AG08395 (cell line): ENCODE data around the gene CNBD2.
"Not testable (repeated sequence)": the region's sequence is repeated elsewhere in the genome, so short reads cannot be mapped to it uniquely, and the experiment has no call there.

Source experiments
- DNase-seq: peaks from one replicate; pipeline ENCODE4 v3.0.0; 2012; ENCODE audit warnings: mixed read lengths, low spot score

CNBD2 gene

DNA sequence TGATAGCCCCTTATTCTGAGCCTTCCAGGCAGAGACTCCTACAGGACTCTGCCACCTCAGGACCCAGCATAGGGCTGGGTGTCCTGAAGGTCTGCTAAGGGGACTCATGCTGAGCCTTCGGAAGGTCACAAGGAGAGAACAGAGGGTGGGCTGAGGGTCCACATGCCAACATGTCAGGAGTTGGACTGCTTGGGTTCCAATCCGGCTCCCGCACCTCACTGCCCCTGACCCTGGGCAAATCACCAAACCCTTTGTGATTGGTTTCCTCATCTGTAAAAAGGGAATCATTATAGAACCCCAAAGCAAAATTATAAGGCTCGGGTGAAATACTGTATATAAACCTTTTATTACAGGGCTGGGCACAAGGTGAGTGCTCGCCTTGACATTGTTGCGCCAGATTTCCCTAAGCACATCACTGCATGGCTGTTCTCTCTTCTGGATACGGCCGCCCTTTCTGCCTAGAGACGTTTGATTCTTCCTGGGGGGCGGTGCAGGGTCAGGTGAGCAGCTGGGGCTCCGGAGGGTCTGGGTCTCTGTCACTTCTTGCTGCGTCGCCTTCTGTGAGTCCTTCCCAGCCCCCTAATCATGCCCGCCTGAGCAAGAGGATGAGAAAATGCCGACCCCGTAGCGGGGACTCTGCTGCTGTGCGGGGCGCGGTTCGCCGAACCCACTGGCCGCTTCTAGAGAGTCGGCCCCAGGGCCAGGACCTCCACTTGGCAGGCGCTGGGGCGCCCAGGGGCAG lies 95.7 kb downstream of the CNBD2 start:
- DNase-seq, result no peak

DNA sequence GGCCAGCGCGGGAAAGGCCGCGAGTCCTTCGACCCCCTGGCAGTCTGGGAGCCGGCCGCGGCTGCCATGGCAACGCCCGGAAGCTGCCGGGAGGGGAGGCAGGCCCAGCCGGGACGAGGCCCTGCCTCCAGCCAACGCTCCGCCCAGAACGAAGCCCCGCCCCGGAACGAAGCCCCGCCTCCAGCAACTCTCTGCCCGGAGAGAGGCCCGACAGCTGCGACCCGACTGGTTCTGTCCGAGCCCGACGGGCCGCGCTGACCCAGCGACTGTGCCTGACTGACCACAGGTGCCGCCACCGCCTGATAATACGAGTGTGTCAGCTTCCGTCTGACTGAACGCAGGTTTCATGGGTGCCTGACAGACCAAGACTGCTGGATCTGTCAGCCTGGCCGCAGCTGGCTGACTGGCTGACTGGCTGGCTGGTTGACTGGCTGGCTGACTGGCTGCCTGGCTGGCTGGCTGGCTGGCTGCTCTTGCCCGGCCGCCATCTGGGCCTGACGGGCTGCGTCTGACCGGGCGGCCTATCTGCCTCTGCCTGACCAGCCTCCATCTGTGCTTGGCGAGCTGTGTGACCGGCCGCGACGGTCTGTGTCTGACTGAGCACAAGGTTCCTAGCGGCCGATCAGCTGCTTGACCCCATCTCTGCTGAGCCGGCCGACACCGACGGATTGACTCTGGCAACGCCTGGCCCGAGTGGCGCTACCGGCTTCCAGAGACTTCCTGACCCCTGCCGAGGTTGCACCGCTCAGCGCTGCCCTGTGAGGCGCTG lies 96.5 kb downstream of the CNBD2 start:
- peak; percentile 99 for DNase-seq

DNA sequence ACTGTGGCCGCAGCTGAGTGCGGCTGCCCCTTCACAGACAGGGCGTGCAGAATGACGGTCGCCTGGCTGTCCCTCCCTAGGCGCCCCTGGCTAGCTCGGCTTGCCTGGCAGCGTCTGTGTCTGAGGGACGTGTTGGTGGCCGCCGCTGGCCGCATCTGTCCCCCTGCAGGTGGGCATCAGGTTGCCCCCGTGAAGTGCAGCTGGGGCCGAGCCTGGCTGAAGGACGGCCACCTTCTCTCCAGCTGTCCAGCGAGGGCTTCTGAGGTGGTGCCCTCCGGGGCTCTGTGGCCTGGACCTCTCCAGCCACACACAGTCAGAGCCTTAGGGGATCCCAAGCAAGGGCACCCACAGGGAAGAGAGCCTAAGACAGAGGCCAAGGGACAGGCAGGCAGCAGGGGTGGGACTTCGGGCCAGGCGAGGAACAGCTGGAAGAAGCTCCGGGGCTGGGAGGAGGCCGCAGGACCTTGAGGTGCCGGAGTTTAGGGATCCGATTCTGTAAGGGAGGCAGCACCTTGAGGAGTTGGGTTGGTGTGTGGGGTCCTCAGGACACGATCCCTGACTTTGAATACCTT lies 97.1 kb downstream of the CNBD2 start:
- DNase-seq, result no peak

DNA sequence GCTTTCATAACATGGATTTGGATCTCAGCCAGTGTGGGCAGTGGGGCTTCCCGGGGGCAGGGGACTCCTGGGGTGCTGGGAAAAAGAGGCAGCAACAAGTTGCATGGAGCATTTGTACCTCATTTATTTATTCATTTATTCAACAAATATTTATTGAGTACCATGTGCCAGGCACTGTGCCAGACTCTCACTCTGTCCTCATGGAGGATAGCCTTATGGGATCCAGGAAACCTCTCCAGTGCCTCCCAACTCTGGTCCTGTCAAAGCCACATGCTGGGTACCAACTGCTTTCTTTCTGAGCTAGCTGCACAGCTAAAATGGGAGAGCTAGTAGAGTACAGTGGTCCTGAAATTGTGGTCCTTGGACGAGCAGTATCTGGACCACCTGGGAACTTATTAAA lies 98.4 kb downstream of the CNBD2 start:
- no peak for DNase-seq

DNA sequence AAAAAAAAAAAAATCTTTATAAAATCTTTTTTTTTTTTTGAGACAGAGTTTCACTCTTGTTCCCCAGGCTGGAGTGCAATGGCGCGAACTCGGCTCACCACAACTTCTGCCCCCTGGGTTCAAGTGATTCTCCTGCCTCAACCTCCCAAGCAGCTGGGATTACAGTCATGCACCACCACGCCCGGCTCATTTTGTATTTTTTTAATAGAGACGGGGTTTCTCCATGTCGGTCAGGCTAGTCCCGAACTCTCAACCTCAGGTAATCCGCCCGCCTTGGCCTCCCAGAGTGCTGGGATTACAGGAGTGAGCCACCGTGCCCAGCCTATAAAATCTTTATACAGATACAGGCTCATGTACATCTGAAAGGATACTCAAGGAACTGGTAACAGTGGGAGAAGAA lies 100.1 kb downstream of the CNBD2 start:
- not testable (repeated sequence) for DNase-seq

DNA sequence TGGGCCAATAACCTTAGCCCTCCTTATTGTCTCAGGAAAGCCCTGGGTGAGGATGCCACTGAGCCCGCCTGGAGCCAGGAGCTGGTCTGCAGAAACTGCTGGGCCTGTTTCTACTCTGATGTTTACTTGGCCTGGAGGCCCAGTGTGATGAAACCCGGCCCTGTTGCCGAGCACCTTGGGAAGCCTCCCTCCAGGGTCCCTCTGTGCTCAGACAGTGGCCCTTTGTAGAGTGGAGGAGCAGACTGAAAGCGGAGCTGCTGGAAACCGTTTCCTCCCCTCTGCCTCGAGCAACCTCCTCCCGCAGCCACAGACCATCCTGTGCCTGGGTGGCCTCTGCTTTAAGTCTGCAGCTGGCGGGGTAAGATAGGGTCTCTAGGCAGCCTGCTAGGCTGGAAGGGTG lies 102.1 kb downstream of the CNBD2 start:
- DNase-seq, result no peak

DNA sequence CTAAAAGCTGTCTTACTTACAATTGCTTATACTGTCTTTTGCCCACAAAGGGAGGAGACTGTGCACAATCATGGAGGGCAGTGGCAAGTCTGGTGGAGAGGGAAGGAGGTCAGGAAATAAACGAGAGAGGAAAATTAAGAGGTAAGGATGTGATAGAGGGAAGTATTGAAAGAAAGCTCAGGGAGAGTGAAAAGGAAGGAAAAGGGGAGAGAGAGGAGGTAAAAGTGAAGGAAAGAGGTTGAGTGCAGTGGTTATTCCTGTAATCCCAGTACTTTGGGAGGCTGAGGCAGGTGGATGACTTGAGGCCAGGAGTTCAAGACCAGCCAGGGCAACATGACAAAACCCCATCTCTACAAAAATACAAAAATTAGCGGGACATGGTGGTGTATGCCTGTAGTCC lies 103.5 kb downstream of the CNBD2 start:
- DNase-seq, result no peak

DNA sequence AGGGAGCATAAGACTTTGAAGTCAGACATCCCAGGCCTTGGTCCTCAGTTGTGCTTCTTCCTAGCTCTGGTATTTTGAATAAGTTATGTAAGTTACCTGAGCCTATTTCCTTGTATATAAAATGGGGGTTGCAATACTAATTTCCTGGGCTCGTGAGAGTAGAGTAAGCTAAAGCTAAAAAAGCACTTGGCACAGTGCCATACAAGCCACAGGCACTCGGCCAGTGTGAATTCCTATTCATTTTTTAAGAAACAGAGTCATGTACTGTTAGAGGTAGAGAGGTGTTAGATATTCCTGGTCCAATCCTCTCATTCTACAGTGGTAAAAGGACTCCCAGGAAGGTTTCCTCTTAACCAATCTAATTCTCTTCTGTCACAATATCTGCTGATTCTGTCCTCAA lies 106.6 kb downstream of the CNBD2 start:
- DNase-seq, result no peak

DNA sequence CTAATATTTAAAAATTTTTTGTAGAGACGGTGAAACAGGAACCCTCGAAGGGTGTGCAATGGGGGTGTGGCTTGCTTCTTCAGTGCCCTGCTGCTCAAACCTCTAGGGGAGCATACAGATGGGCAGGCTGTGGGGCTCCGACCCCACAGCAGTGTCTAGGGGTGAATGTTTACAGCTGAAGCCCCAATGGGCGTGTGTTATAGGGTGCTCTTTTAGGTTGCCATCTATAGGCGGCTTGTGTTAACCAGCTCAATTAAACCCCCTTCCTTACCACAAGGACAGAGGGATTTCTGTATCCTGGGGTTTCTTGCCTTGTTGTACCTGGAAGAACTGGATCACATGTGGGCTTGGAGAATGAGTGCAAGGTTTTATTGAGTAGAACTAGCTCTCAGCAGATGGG lies 109.4 kb downstream of the CNBD2 start:
- not testable (repeated sequence) for DNase-seq

DNA sequence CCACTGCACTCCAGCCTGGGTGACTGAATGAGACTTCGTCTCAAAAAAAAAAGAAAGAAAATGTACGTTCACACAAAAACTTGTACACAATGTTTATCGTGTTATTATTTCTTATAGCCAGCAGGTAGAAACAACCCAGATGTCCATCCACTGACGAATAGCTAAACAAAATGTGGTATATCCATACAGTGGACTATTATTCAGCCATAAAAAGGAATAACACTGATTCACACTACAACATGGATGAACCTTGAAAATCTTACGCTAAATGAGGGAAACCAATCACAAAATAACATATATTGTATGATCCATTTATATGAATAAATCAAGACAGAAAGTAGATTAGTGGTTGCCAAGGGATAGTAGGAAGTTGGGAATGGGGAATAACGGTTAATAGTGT lies 111.1 kb downstream of the CNBD2 start:
- no peak for DNase-seq

DNA sequence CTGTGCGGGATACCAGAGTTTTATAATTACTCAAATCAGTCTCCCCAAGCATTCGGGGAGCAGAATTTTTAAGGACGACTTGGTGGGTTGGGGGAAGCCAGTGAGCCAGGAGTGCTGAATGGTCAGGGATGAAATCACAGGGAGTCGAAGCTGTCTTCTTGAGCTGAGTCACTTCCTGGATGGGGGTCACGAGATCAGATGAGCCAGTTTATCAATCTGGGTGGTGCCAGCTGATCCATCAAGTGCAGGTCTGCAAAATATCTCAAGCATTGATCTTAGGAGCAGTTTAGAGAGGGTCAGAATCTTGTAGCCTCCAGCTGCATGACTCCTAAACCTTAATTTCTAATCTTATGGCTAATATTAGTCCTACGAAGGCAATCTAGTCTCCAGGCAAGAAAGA lies 111.6 kb downstream of the CNBD2 start:
- not testable (repeated sequence) for DNase-seq
